ENCODE results near the gene TSHZ2. TPM values are rescaled to one million over a fixed set of nuclear protein-coding genes. Genes with fewer than 3 reads are reported as not detected.

TSHZ2 gene
- polyA plus RNA-seq, 1 donor from 2014 or later: 4.6 TPM

DNA sequence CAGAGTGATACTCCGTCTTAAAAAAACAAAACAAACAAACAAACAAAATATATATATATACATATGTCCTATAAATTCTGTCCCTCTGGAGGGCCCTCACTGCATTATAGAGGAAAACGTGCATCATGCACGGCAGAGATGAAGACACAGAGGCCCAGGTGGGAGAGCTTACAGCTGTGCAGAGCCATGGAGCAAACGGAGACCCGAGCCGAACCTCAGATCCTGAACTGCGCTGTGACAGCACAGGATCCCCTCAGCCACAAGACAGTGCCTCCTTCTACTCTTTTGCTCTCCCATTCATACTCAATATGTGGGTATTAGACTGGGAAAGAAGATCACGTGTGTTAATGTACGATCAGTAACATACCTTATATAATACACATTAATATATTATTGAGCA lies 539.9 kb downstream of the TSHZ2 start:
- no peaks in the 10 kb centered on the region for H3K9me2 ChIP-seq (ENCODE audit: insufficient read depth, low read length)
- H3K9me3 ChIP-seq (ENCODE audit: low read length): no peaks in the 10 kb centered on the region
- H3K4me2 ChIP-seq (ENCODE audit: low read length): no peak overlapping the region
- no peak overlapping the region for H3K9ac ChIP-seq (ENCODE audit: low read length)
- TF ChIP-seq SMC3 (conservative IDR thresholded peaks at IDR 0.05; ENCODE audit: poor library complexity): no peak
- no peak for TF ChIP-seq EZH2 (IDR thresholded peaks at IDR 0.05; ENCODE audit: borderline replicate concordance, insufficient read depth, low read length, poor library complexity, severe bottlenecking)
- TF ChIP-seq TAF1 (IDR thresholded peaks at IDR 0.05; ENCODE audit: low read depth): no peak
- no peak for TF ChIP-seq MXI1 (conservative IDR thresholded peaks at IDR 0.05; ENCODE audit: poor library complexity, severe bottlenecking)
- TF ChIP-seq, protein P1, sequence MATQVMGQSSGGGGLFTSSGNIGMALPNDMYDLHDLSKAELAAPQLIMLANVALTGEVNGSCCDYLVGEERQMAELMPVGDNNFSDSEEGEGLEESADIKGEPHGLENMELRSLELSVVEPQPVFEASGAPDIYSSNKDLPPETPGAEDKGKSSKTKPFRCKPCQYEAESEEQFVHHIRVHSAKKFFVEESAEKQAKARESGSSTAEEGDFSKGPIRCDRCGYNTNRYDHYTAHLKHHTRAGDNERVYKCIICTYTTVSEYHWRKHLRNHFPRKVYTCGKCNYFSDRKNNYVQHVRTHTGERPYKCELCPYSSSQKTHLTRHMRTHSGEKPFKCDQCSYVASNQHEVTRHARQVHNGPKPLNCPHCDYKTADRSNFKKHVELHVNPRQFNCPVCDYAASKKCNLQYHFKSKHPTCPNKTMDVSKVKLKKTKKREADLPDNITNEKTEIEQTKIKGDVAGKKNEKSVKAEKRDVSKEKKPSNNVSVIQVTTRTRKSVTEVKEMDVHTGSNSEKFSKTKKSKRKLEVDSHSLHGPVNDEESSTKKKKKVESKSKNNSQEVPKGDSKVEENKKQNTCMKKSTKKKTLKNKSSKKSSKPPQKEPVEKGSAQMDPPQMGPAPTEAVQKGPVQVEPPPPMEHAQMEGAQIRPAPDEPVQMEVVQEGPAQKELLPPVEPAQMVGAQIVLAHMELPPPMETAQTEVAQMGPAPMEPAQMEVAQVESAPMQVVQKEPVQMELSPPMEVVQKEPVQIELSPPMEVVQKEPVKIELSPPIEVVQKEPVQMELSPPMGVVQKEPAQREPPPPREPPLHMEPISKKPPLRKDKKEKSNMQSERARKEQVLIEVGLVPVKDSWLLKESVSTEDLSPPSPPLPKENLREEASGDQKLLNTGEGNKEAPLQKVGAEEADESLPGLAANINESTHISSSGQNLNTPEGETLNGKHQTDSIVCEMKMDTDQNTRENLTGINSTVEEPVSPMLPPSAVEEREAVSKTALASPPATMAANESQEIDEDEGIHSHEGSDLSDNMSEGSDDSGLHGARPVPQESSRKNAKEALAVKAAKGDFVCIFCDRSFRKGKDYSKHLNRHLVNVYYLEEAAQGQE (IDR thresholded peaks at IDR 0.05; ENCODE audit: borderline replicate concordance): no peak
- TF ChIP-seq RAD21 (conservative IDR thresholded peaks at IDR 0.05): no peak
- TF ChIP-seq, protein P2, sequence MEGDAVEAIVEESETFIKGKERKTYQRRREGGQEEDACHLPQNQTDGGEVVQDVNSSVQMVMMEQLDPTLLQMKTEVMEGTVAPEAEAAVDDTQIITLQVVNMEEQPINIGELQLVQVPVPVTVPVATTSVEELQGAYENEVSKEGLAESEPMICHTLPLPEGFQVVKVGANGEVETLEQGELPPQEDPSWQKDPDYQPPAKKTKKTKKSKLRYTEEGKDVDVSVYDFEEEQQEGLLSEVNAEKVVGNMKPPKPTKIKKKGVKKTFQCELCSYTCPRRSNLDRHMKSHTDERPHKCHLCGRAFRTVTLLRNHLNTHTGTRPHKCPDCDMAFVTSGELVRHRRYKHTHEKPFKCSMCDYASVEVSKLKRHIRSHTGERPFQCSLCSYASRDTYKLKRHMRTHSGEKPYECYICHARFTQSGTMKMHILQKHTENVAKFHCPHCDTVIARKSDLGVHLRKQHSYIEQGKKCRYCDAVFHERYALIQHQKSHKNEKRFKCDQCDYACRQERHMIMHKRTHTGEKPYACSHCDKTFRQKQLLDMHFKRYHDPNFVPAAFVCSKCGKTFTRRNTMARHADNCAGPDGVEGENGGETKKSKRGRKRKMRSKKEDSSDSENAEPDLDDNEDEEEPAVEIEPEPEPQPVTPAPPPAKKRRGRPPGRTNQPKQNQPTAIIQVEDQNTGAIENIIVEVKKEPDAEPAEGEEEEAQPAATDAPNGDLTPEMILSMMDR (IDR thresholded peaks at IDR 0.05; ENCODE audit: poor library complexity, severe bottlenecking): no peak
- TF ChIP-seq EP300 (conservative IDR thresholded peaks at IDR 0.05; ENCODE audit: poor library complexity, severe bottlenecking): no peak
- TF ChIP-seq POLR2AphosphoS5 (IDR thresholded peaks at IDR 0.05): no peak
- no peaks in the 10 kb centered on the region for H3F3A ChIP-seq (ENCODE audit: insufficient read depth, low read length, poor library complexity, severe bottlenecking)
- no peaks in the 10 kb centered on the region for H4K20me1 ChIP-seq (ENCODE audit: insufficient read depth)
- no peak overlapping the region for H3K4me3 ChIP-seq (ENCODE audit: low read length)
- no peak overlapping the region for H3K27ac ChIP-seq (ENCODE audit: low read length)
- H2AFZ ChIP-seq (ENCODE audit: low read depth, low read length): no peak overlapping the region
- no peaks in the 10 kb centered on the region for H3K36me3 ChIP-seq (ENCODE audit: insufficient read depth, low read length)
- H3K79me2 ChIP-seq (replicated peaks; ENCODE audit: insufficient read depth, low read length): no peaks in the 10 kb centered on the region
- H3K27me3 ChIP-seq (ENCODE audit: insufficient read depth, low read depth, low read length): no peaks in the 10 kb centered on the region

DNA sequence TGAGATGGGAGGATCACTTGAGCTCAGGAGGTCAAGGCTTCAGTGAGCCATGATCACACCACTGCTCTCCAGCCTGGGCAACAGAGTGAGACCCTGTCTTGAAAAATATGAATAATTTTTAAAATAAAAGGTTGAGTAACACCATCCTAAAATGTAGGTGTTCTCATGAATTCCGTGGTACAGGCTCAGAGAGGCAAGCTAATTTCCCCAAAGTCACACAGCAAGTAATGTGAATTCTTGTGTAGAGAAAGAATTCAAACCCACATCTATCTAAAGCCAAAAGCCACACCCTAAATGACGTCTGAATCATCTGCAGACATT lies 541.0 kb downstream of the TSHZ2 start:
- H3K9me2 ChIP-seq (ENCODE audit: insufficient read depth, low read length): no peaks in the 10 kb centered on the region
- TF ChIP-seq TAF1 (IDR thresholded peaks at IDR 0.05; ENCODE audit: low read depth) (no peak), EP300 (conservative IDR thresholded peaks at IDR 0.05; ENCODE audit: poor library complexity, severe bottlenecking) (no peak), POLR2AphosphoS5 (IDR thresholded peaks at IDR 0.05) (no peak), EZH2 (IDR thresholded peaks at IDR 0.05; ENCODE audit: borderline replicate concordance, insufficient read depth, low read length, poor library complexity, severe bottlenecking) (no peak), MXI1 (conservative IDR thresholded peaks at IDR 0.05; ENCODE audit: poor library complexity, severe bottlenecking) (no peak), SMC3 (conservative IDR thresholded peaks at IDR 0.05; ENCODE audit: poor library complexity) (no peak), RAD21 (conservative IDR thresholded peaks at IDR 0.05) (no peak)
- TF ChIP-seq, protein P2 (IDR thresholded peaks at IDR 0.05; ENCODE audit: poor library complexity, severe bottlenecking): no peak
- H3K27me3 ChIP-seq (ENCODE audit: insufficient read depth, low read depth, low read length): no peaks in the 10 kb centered on the region

More for the DNA sequence above, 541.0 kb downstream of the TSHZ2 start:
- Histone ChIP-seq H3K9me3 (ENCODE audit: low read length) (no peaks in the 10 kb centered on the region), H3F3A (ENCODE audit: insufficient read depth, low read length, poor library complexity, severe bottlenecking) (no peaks in the 10 kb centered on the region), H3K4me2 (ENCODE audit: low read length) (no peak overlapping the region), H3K9ac (ENCODE audit: low read length) (no peak overlapping the region), H3K36me3 (ENCODE audit: insufficient read depth, low read length) (no peaks in the 10 kb centered on the region), H3K27ac (ENCODE audit: low read length) (no peak overlapping the region), H2AFZ (ENCODE audit: low read depth, low read length) (no peak overlapping the region), H3K79me2 (replicated peaks; ENCODE audit: insufficient read depth, low read length) (no peaks in the 10 kb centered on the region), H3K4me3 (ENCODE audit: low read length) (no peak overlapping the region), H4K20me1 (ENCODE audit: insufficient read depth) (no peaks in the 10 kb centered on the region)
